Endothelial cell of umbilical vein (primary cell): ENCODE measurements around the gene TMEM214. TPM values are rescaled to one million over a fixed set of nuclear protein-coding genes. Genes with fewer than 3 reads are reported as not detected.

Source experiments
- BruUV-seq: library from RNA; stranded (reverse); fragments of 400-500 nt; replicated peaks from 2 replicates; lab custom pipeline; 2021; lab: Mats Ljungman, UMichigan
- CTCF ChIA-PET: fragments of 300-600, 350-600 bp; sonication (Branson Sonifier 250); formaldehyde crosslinking; loops from one replicate; lab custom pipeline; 2021; ENCODE audit warnings: antibody characterized with exemption, inconsistent platforms; lab: Charles Lee
- POLR2A ChIA-PET: fragments of 300-600, 350-600 bp; sonication (Branson Sonifier 250); formaldehyde crosslinking; loops from one replicate; lab custom pipeline; 2021; ENCODE audit warnings: antibody characterized with exemption, inconsistent platforms; lab: Charles Lee
- DNase-seq: peaks from one replicate; pipeline ENCODE4 v3.0.0-alpha.2; 2011; ENCODE audit warnings: low read depth, low spot score
- FAIRE-seq: peaks from 2 replicates; lab custom pipeline; 2011; peaks lifted over from hg19 to GRCh38; lab: Jason Lieb, UNC
- H2AFZ ChIP-seq: 2 replicates; pipeline ENCODE4 v1.6.0; 2012; ENCODE audit warnings: low read depth, low read length, control low read depth, inconsistent platforms
- H3K27ac ChIP-seq: 2 replicates; pipeline ENCODE4 v1.5.1; 2011; ENCODE audit warnings: low read depth, mild to moderate bottlenecking, control low read depth, low read length, moderate library complexity; ENCODE audit not compliant: insufficient read depth
- H3K27me3 ChIP-seq, 2 experiments: 2 replicates each; pipeline versions ENCODE4 v1.6.0 to v1.6.1; 2011; ENCODE audit warnings: low read length in 2 of 2, mixed read lengths in 1 of 2; ENCODE audit not compliant: control insufficient read depth in 2 of 2, insufficient read depth in 2 of 2
- H3K36me3 ChIP-seq, 2 experiments: 2 replicates in 1 of 2; 3 replicates in 1 of 2; pipeline ENCODE4 v1.5.1; 2011; ENCODE audit warnings: low read length in 2 of 2, mild to moderate bottlenecking in 1 of 2, moderate library complexity in 1 of 2; ENCODE audit not compliant: control insufficient read depth in 2 of 2, insufficient read depth in 2 of 2; ENCODE audit errors: extremely low read depth in 1 of 2
- H3K4me1 ChIP-seq: 3 replicates; pipeline ENCODE4 v1.5.1; 2011; ENCODE audit warnings: mild to moderate bottlenecking, low read length; ENCODE audit not compliant: control insufficient read depth, insufficient read depth; ENCODE audit errors: extremely low read depth
- H3K4me2 ChIP-seq: 2 replicates; pipeline ENCODE4 v1.6.1; 2011; ENCODE audit warnings: low read length, control low read depth, mixed read lengths; ENCODE audit not compliant: insufficient read depth
- H3K4me3 ChIP-seq, 3 experiments: fragments of 200-600 bp in 1 of 3; sonication (generic), shearing (Covaris generic) in 1 of 3; replicated peaks in 1 of 3; 2 replicates each; pipeline ENCODE4 v1.5.1; 2011 to 2016; ENCODE audit warnings: control low read depth in 3 of 3, low read length in 3 of 3, mild to moderate bottlenecking in 2 of 3, inconsistent platforms in 1 of 3, low read depth in 1 of 3, moderate library complexity in 1 of 3; ENCODE audit not compliant: insufficient read depth in 1 of 3
- H3K79me2 ChIP-seq: 2 replicates; pipeline ENCODE4 v1.6.0; 2012; ENCODE audit warnings: low read length, inconsistent platforms; ENCODE audit not compliant: control insufficient read depth, insufficient read depth
- H3K9ac ChIP-seq: replicated peaks from 2 replicates; pipeline ENCODE3; 2011; ENCODE audit warnings: low read length, control low read depth; ENCODE audit not compliant: insufficient read depth; ENCODE audit errors: extremely low read depth
- H3K9me1 ChIP-seq: replicated peaks from 3 replicates; pipeline ENCODE4 v1.6.0; 2011; ENCODE audit warnings: mild to moderate bottlenecking, low read length; ENCODE audit not compliant: control insufficient read depth, insufficient read depth; ENCODE audit errors: extremely low read depth
- H3K9me3 ChIP-seq: replicated peaks from 2 replicates; pipeline ENCODE4 v1.5.1; 2012; ENCODE audit warnings: low read length, inconsistent platforms; ENCODE audit not compliant: control insufficient read depth, insufficient read depth
- H4K20me1 ChIP-seq: replicated peaks from 2 replicates; pipeline ENCODE3; 2011; ENCODE audit warnings: mild to moderate bottlenecking, low read length; ENCODE audit not compliant: control insufficient read depth, insufficient read depth; ENCODE audit errors: extremely low read depth
- POLR2A ChIP-seq: IDR thresholded peaks from 2 replicates; pipeline ENCODE4 v1.6.1; 2012; ENCODE audit warnings: low read depth, mild to moderate bottlenecking, control low read depth, low read length
- POLR2AphosphoS5 ChIP-seq: IDR thresholded peaks from 2 replicates; pipeline ENCODE4 v1.6.1; 2012; ENCODE audit warnings: low read depth, mild to moderate bottlenecking, control low read depth, low read length, moderate library complexity; ENCODE audit not compliant: insufficient read depth
- dilution Hi-C: fragments of 300-500 bp; cut with MboI; formaldehyde crosslinking; loops from one replicate; pipeline ENCODE4 v1.15.0; 2019; ENCODE audit warnings: low sequenced_read_pairs; ENCODE audit not compliant: extremely low pct_ligation_motif_present
- intact Hi-C: fragments of 100-400 bp; cut with micrococcal nuclease; formaldehyde crosslinking; loops from one replicate; pipeline ENCODE4 v1.10.0; 2022
- polyA plus RNA-seq, 4 experiments: library from polyadenylated mRNA; depleted of rRNA in 3 of 4; stranded (reverse) in 3 of 4; unstranded in 1 of 4; fragments of >200 nt; gene quantifications; 2 replicates each; pipeline versions ENCODE4 v1.2.1 to v1.2.3, GENCODE V29; 2011 to 2012; ENCODE audit warnings: missing spikeins in 1 of 4
- total RNA-seq: library from RNA; stranded (reverse); gene quantifications from 2 replicates; pipeline ENCODE4 v1.2.3, GENCODE V29; 2021
- TF ChIP-seq, protein P1 (sequence below): IDR thresholded peaks from 2 replicates; pipeline ENCODE4 v1.6.1; 2011; ENCODE audit not compliant: insufficient read depth, insufficient read length

The TMEM214 gene
- total and polyA plus RNA-seq, 2 donors (not counting 3 experiments of a cell fraction or from before 2014, with no cell fraction given) = 109 to 163 TPM

DNA sequence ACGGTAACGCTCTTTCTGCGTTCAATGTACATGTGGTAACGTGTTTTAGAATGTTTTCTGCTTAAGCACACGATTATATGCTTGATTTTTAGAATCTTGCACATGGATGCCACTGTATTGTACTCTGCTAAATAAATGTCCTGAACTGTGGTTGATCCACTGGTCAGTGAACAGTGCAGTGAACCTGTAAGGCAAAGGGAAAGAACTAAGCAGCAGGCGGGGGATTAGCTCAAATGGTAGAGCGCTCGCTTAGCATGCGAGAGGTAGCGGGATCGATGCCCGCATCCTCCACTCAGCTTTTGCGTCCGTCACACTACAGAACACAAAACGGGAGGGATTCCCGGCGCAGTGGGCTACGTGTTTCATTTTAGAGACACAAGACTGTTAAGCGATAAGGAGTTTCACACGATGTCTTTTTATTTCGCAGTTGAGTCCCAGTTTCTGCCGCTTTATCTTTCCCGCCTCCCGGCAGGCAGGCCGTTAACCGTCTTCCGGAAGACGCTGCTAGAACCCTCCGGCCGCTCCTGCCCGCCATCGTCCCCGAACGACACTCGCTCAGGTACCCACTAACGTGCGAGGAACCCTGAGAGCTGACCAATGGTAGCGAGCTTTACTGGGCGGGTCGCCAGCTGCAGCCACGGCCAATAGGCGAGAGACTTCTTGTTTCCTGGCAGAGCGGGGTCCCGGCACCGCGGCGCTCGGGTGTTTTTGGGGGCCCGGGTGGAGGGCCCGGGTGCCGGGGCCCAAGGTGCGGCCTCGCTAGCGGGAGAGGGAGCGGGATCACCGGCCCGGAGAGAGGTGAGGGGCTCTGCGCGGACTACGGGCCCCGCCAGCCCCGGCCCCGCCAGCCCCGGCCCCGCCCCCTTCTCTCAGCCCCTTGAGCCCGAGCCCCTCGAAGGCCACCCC lies 18.5 kb downstream of the TMEM214 start, which contains the start of gene AGBL5:
Gene AGBL5, plus strand, starts transcription at position 673 of the 906 bp plus-strand sequence. CDS start 1,291 bp downstream, outside the sequence.
- peak; percentile 96 for DNase-seq
- CTCF ChIA-PET = interaction anchor here (0.7 to 5.9 kb wide), 19 partner anchors 8 to 252 kb away, joined by 3 to 39 read pairs (median 4); partner anchors contain the start of genes KHK, OST4, PREB and TMEM214
- no peaks in the 10 kb centered on the region for H3K9me3 ChIP-seq
- H3K79me2 ChIP-seq = no peaks in the 10 kb centered on the region
- intact Hi-C loops (loop anchor here (1.0 kb wide), 6 partner anchors 19 to 90 kb away; partner anchors contain the start of genes KHK, OST4, PREB and TMEM214), dilution Hi-C loops (no loop called here)
- FAIRE-seq = peak; percentile 98
- POLR2A ChIA-PET = interaction anchor here (1.1 to 2.2 kb wide), 3 partner anchors 20 to 36 kb away, joined by 3 to 7 read pairs (median 4); partner anchors contain the start of genes KHK and OST4
- peak within 1 kb of the TSS; percentile 60 for H3K27ac ChIP-seq
- peak within 1 kb of the TSS; percentile 93 for H2AFZ ChIP-seq
- peak within 1 kb of the TSS; percentile 67 to 93 (median 73) for H3K4me3 ChIP-seq
- peaks cover 12% of the 10 kb centered on the region for H3K4me1 ChIP-seq
- H3K9me1 ChIP-seq = no peaks in the 10 kb centered on the region
- H4K20me1 ChIP-seq = no peaks in the 10 kb centered on the region
- peak within 1 kb of the TSS; percentile 61 for H3K9ac ChIP-seq
- no peaks in the 10 kb centered on the region for H3K27me3 ChIP-seq
- peak within 1 kb of the TSS; percentile 82 for H3K4me2 ChIP-seq
- H3K36me3 ChIP-seq = peaks cover 3 to 22% of the 10 kb centered on the region in 2 experiments
- BruUV-seq = no TSS peak
- TF ChIP-seq, protein P1, sequence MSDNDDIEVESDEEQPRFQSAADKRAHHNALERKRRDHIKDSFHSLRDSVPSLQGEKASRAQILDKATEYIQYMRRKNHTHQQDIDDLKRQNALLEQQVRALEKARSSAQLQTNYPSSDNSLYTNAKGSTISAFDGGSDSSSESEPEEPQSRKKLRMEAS = peak; percentile 70
- peak; percentile 76 for TF ChIP-seq POLR2AphosphoS5
- no peak for TF ChIP-seq POLR2A
